GM21447 (cell line): ENCODE measurements around the gene FSIP1.

ENCODE experiments used
- ATAC-seq: cut with Tn5 transposase; IDR thresholded peaks from one replicate; pipeline ENCODE4 v1.9.1; 2021; ENCODE audit not compliant: unreplicated experiment

The FSIP1 gene

DNA sequence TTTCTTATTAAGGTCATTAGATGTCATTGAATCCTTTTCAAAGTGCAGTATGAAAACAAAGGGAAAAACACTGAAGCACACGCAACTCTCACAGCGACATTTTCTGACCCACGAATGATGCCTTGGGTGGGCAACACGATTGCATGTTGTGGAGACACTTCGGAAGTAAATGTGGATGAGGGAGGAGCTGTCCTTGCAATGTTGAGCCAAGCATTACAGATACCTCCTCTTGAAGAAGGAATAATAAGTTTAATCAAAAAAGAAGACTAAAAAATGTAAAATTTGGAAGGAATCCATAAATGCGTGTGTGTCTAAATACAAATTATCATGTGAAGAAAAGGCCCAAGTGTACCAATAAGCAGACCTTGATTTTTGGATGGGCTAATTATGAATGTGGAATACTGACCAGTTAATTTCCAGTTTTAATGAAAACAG lies 184.9 kb downstream of the FSIP1 start:
- ATAC-seq = no peak

DNA sequence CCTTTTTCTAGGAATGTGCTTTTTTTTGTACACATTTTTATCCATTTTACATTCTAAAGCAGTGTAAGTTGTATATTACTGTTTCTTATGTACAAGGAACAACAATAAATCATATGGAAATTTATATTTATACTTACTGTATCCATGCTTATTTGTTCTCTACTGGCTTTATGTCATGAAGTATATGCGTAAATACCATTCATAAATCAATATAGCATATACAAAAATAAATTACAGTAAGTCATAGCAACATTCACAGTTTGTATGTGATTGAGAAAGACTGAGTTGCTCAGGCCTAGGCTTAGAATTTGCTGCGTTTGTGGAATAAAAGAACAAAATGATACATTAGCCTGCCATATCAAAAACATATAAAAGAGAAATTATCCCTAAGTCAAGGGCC lies 185.3 kb downstream of the FSIP1 start:
- no peak for ATAC-seq

GRCh38 chr15:39596358-39597051 lies 186.1 kb downstream of the FSIP1 start:
- ATAC-seq = no peak

DNA sequence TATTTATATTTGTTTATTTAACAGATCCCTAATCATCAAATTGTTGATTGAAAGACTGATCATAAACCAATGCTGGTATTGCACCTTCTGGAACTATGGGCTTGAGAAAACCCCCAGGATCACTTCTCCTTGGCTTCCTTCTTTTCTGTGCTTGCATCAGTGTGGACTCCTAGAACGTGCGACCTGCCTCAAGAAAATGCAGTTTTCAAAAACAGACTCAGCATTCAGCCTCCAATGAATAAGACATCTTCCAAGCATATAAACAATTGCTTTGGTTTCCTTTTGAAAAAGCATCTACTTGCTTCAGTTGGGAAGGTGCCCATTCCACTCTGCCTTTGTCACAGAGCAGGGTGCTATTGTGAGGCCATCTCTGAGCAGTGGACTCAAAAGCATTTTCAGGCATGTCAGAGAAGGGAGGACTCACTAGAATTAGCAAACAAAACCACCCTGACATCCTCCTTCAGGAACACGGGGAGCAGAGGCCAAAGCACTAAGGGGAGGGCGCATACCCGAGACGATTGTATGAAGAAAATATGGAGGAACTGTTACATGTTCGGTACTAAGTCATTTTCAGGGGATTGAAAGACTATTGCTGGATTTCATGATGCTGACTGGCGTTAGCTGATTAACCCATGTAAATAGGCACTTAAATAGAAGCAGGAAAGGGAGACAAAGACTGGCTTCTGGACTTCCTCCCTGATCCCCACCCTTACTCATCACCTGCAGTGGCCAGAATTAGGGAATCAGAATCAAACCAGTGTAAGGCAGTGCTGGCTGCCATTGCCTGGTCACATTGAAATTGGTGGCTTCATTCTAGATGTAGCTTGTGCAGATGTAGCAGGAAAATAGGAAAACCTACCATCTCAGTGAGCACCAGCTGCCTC lies 187.1 kb downstream of the FSIP1 start:
- ATAC-seq = no peak

- no peak for ATAC-seq
Measured at GRCh38 chr15:39594446-39595337, 187.9 kb downstream of the FSIP1 start.

DNA sequence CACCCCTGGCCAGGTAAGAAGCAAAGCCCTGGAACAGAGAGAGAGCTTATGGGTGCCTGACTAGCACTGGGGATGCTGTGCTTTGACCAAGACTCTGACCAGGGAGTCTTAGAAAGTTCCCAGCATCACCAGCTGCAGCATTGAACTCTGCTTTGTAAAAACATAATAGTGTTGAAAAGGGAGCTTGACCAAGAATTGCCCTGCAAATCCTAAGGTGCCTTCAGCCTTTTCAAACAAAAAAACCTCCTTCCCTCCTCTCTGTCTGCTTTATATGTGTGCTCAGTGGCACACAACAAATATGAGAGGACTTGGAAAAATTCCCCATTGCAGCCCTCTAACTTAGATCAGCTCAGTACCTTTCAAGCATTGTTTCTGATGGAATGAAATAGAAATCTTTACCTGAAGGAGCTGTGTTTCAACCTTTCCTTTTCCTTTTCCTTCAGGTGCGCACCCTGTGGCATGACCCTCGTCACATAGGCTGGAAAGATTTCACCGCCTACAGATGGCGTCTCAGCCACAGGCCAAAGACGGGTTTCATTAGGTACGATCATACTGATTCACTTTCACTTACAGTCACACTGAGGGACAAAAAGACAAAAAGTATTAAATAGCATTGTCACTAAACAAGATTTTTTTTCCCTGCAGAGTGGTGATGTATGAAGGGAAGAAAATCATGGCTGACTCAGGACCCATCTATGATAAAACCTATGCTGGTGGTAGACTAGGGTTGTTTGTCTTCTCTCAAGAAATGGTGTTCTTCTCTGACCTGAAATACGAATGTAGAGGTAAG lies 188.8 kb downstream of the FSIP1 start:
- no peak for ATAC-seq

DNA sequence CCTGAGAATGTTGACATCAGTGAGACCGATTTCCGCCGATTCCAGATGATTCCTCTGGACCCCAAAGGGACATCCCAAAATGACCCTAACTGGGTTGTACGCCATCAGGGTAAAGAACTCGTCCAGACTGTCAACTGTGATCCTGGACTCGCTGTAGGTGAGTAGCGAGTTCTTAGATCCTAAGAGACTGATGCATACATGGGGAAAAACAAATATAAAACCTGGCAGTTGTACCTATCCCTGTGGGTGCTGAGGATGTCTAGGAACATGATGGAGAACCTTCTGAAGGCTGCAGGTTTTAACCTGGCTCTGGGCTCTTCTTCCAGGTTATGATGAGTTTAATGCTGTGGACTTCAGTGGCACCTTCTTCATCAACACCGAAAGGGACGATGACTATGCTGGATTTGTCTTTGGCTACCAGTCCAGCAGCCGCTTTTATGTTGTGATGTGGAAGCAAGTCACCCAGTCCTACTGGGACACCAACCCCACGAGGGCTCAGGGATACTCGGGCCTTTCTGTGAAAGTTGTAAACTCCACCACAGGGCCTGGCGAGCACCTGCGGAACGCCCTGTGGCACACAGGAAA lies 189.5 kb downstream of the FSIP1 start:
- no peak for ATAC-seq

- no peak for ATAC-seq
Measured at GRCh38 chr15:39592500-39592899, 190.1 kb downstream of the FSIP1 start.

GRCh38 chr15:39591896-39592315 lies 190.7 kb downstream of the FSIP1 start:
- no peak for ATAC-seq

GRCh38 chr15:39591141-39591895 lies 191.3 kb downstream of the FSIP1 start:
- no peak for ATAC-seq

GRCh38 chr15:39589815-39590644 lies 192.6 kb downstream of the FSIP1 start:
- ATAC-seq = no peak

GRCh38 chr15:39589193-39589814 lies 193.3 kb downstream of the FSIP1 start:
- no peak for ATAC-seq

- ATAC-seq = no peak
Measured at GRCh38 chr15:39588531-39589192, 194.0 kb downstream of the FSIP1 start.

- no peak for ATAC-seq
Measured at GRCh38 chr15:39587731-39588530, 194.7 kb downstream of the FSIP1 start.

GRCh38 chr15:39587096-39587721 lies 195.4 kb downstream of the FSIP1 start:
- ATAC-seq = no peak

DNA sequence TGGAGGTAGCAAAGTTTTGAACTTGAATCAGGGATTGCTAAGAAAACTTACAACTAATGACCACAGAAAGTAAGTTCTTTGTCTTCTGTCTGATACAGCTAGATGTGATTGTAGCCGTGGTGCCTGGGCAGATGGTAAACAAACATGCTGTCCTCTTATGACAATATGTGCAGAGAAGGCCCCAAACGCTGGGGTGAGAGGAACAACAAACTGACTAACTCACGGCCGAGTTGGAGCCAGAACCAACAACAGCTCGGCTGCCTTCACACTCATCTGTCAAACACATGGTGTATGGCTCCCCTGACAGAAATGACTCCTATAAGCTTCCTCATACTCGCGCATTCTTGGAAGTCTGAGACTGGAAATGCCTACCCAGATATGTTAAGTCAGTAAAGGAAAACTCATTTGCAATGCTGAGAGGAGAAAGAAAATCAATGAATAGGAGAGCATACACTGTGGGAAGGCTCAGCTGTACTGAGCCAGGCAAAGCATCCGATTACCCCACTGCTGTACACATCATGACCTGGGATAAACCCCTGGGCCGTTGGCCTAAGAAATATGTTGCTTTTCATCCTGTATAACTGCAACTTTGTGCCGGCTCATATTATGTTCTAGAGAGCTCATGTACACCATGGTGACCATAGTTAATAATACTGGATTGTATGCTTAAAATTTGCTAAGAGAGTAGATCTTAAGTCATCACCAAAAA lies 196.1 kb downstream of the FSIP1 start:
- ATAC-seq = no peak
